GM18502 (cell line): ENCODE data around the gene EPB41L2.
A peak's percentile ranks its signal among the peaks of the same experiment; 100 is the strongest.
"Not testable (repeated sequence)": the region's sequence is repeated elsewhere in the genome, so short reads cannot be mapped to it uniquely, and the experiment has no call there.

Source experiments
- ATAC-seq: cut with Tn5 transposase; IDR thresholded peaks from one replicate; pipeline ENCODE4 v1.9.1; 2021; ENCODE audit warnings: mild to moderate bottlenecking; ENCODE audit not compliant: unreplicated experiment, poor library complexity

Gene EPB41L2

GRCh38 chr6:131063028-131063763 is at the start of gene EPB41L2:
Gene EPB41L2 (minus strand): TSS chr6:131063245. CDS start chr6:130956485, 106,760 bp downstream.
- ATAC-seq = peak; percentile 80

GRCh38 chr6:131112249-131112648 is 49.2 kb upstream of the EPB41L2 start:
- ATAC-seq = no peak

GRCh38 chr6:131107151-131107550 is 44.1 kb upstream of the EPB41L2 start:
- peak; percentile 36 for ATAC-seq

GRCh38 chr6:131103901-131104300 is 40.9 kb upstream of the EPB41L2 start:
- no peak for ATAC-seq

- no peak for ATAC-seq
Observed at GRCh38 chr6:131103296-131103695, 40.3 kb upstream of the EPB41L2 start.

DNA sequence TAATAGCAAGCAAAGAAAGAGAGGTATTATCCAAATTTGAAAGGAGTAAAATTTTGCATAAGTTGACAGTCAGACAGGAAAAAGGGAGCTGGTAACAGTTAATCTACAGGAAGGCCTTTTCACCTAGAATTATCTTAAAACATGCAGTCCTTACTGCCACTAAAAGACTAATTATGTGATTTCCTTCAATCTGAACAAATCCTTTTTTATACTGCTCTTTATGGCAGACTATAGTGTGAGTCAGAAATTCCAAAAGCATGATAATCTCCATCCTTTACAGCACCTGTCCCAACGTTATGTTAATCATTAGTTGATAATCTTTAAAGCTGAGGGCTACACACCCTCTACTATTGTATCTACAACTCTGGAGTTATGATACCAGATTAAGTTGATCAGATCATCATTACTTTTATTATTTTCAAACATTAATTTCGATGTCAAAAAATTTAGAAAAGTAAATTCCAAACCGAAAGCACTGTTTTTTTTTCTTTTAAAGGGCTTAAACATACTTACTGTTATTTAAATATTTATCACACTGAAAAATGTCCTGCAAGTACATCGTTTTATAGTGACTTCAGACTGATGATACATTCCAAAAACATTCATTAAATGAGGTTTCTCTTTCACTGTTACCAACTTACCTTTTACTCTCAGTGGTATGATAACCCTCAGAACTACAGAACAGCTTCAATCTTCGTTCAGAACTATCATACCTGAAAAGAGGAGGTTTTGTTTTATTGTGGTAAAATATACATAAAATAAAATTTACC is 39.1 kb upstream of the EPB41L2 start:
- ATAC-seq = no peak

DNA sequence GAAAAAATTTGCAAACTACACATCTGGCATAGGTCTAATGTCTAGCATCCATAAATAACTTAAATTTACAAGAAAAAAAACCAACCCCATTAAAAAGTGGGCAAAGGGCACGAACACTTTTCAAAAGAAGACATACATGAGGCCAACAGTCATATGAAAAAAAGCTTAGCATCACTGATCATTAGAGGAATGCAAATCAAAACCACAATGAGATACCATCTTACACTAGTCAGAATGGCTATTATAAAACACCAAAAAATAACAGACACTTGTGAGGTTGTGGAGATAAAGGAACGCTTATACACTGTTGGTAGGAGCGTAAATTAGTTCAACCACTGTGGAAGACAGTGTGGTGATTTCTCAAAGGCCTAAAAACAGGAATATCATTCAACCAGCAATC is 33.7 kb upstream of the EPB41L2 start:
- no peak for ATAC-seq

GRCh38 chr6:131093334-131093733 is 30.3 kb upstream of the EPB41L2 start:
- no peak for ATAC-seq

DNA sequence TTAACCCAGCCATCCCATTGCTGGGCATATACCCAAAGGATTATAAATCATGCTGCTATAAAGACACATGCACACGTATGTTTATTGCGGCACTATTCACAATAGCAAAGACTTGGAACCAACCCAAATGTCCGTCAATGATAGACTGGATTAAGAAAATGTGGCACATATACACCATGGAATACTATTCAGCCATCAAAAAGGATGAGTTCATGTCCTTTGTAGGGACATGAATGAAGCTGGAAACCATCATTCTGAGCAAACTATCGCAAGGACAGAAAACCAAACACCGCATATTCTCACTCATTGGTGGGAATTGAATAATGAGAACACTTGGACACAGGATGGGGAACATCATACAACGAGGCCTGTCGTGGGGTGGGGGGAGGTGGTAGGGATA is 28.9 kb upstream of the EPB41L2 start:
- ATAC-seq = not testable (repeated sequence)

DNA sequence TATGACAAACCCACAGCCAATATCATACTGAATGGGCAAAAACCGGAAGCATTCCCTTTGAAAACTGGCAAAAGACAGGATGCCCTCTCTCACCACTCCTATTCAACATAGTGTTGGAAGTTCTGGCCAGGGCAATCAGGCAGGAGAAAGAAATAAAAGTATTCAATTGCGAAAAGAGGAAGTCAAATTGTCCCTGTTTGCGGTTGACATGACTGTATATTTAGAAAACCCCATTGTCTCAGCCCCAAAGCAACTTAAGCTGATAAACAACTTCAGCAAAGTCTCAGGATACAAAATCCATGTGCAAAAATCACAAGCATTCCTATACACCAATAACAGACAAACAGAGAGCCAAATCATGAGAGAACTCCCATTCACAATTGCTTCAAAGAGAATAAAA is 27.3 kb upstream of the EPB41L2 start:
- not testable (repeated sequence) for ATAC-seq

DNA sequence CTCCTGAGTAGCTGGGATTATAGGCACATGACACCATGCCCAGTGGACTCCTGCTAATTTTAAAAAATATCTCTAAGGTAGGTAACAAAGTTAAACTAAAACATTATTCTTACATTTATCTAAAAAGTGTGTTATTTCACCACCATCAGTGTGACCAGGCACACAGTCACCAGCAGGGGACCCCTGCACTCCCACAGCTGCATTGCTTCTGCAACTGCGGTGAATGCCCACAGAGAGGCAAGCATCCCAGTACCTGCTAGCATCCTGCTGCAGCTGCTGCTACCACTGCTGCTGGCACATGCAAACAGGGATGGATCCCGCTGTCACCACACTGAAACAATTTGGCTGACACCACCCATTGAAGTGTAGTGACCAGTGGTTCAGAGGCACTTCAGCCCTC is 21.9 kb upstream of the EPB41L2 start:
- no peak for ATAC-seq

DNA sequence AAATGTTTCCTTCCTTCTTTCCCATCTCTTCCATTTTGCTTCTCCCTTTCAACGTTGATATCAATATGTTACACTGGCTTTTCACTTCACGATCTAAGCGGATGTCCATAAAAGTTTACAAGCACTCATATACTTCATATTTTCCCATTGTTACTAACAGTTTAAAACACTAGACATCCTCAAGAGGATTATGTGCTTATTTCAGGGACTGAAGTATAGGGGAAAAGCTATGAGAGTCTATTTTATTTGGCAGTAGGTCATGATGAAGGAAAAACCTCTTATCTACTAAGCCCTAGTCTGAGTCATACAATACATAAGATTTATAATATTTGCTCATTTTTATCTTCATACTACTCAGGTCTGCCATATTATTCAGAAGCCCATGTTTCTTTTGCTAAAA is 20.6 kb upstream of the EPB41L2 start:
- no peak for ATAC-seq

DNA sequence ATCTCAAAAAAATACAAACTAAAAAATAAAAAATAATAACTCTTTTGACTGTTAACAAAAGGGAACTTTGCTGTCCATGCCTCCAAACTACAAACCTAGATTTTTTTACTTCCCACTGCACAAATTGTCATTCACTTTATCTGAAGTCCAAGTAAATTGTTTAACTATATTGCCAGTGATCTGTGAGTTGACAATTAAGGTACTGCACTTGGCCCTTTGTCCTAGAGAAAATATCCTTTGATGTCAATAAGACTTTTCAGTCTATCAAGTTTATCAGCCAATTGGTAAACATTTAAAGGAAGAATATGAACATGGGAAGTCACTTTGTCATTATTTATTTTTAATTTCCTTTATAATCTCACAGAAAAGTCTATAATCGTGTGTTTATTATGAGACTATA is 19.3 kb upstream of the EPB41L2 start:
- no peak for ATAC-seq

DNA sequence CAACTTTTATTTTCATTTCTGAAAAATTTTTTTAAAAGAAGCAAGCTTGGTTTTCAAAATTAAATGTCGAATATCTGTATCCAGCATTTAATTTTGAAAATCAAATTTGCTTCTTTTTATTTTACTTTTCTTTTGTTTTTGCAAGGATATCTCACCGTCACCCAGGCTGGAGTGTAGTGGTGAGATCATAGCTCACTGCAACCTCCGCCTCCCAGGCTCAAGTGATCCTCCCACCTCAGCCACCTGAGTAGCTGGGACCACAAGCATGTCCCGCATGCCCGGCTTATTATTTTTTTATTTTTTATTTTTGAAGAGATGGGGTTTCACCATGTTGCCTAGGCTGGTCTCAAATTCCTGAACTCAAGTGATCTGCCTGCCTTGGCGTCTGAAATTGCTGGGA is 17.0 kb upstream of the EPB41L2 start:
- ATAC-seq = no peak

- ATAC-seq = no peak
Observed at GRCh38 chr6:131073577-131073976, 10.5 kb upstream of the EPB41L2 start.

DNA sequence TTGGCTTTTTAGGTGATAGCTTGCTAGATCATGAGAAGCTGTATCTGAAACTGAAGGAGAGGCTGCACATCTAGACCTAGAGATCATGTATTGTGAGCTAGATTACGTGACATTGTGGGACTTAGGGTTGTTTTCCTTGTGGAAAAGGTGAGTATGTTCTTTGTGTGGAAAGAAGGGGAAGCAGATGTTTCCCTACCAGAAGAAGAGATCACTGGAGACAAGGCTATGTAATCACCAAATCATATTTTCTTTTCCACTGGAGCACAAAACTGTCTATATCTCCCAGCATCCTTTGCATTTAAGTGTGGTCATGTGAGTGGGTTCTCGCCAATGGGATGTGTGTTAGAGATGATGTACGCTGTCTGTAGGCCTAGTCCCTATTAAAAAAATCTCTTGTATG is 7.0 kb upstream of the EPB41L2 start:
- ATAC-seq = no peak

DNA sequence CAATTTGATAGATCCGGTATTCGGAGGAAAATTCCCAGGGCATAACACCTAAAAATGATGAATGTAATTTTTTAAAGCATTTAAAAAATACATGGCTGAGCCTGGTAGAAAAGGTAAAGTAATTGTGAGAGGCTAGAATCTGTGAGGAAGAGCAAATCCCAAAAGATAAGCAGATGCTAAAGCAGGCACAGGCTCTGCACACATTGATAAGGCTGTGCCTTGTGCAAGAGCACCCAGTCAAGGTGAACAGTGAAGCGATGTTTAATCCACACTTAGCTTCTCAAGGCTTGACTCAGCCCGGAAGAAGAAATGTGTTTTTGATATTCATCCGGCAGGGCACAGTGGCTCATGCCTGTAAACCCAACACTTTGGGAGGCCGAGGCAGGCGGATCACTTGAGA is 5.1 kb upstream of the EPB41L2 start:
- ATAC-seq = no peak

DNA sequence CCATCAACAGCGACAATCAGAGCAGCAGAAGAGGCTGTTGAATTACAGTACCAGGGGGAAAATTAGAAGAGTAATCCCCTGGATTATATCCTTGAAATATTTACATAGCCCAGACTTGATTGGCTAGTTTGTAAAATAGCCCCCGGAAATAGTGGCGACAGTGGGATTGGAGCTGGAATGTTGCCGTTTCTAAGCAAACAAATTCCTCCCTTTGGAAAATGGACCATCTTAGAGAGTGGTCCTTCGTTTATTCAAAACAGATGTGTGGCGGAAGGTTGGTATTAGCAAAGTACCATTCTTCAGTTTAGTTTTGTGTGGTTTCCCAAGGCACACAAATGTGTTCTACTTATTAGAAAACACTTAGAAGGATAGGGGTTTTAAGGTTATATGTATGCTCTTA is 4.5 kb upstream of the EPB41L2 start:
- no peak for ATAC-seq

DNA sequence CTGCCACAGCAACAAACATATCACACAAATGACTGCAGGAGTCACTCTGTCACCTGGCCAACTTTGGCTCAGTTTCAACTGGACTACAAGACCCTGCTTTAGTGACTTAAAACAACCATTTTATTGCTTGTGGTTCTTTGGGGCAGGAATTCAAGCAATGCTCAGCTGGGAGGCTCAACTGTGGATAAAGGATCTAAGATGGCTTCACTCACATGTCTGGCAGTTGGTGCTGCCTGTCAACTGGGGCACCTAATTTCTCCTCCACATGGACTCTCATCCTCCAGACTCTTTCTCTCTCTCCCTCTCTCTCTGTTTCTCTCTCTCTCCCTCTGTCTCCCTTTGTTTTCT is 2.8 kb upstream of the EPB41L2 start:
- ATAC-seq = no peak

DNA sequence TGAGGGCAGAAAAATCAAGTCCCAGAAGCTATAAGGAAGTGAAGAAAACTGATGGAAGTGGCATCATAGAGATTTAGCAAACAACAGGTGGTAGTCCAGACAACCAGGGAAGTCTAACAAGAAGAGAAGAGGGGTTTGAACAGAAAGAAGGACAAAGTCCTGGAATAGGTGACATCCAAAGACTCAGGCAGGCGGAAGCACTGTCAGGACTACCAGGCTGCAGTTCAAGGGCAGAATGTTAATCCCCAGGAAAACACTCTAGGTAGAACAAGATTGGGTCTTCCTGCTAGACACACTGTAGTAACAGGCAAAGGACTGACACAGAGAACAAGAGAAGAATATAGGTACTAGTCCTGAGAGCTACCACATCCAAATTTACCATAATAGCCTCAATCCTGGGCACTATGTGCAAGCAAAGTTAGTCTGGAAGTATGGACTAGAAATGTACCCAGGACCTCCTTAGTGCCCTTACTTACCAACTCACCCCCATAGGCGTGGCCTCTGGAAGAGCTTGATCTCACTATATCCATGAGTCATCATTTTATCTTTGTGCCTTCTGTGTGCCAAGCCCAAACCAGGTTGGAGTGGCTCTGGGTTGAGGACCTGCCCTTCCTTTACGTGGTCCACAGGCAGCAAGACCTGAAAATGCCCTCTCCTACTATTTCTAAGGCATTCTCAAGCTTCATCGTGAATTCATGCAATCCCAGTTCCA is 2.2 kb upstream of the EPB41L2 start:
- ATAC-seq = no peak

GRCh38 chr6:131063764-131064272 is 773 bp upstream of the EPB41L2 start:
- peak; percentile 14 for ATAC-seq
